NT2/D1 (cell line): ENCODE data around the gene SLC12A2.

Experiments
- SUZ12 ChIP-seq: IDR thresholded peaks from 2 replicates; pipeline ENCODE4 v1.6.1; 2011; ENCODE audit not compliant: insufficient read length, insufficient read depth; ENCODE audit errors: extremely low read depth
- YY1 ChIP-seq: IDR thresholded peaks from 2 replicates; pipeline ENCODE4 v1.6.1; 2011; ENCODE audit not compliant: insufficient read length, insufficient read depth

- TF ChIP-seq YY1, result no peak
- TF ChIP-seq SUZ12, result no peak
Measured at GRCh38 chr5:128099944-128100343, 16.4 kb downstream of the SLC12A2 start.
